ENCODE measurements around the gene FILIP1. TPM values are rescaled to one million over a fixed set of nuclear protein-coding genes. Genes with fewer than 3 reads are reported as not detected.

FILIP1 gene
- total RNA-seq, 1 experiment from 2014 or later, result 2.9 TPM

DNA sequence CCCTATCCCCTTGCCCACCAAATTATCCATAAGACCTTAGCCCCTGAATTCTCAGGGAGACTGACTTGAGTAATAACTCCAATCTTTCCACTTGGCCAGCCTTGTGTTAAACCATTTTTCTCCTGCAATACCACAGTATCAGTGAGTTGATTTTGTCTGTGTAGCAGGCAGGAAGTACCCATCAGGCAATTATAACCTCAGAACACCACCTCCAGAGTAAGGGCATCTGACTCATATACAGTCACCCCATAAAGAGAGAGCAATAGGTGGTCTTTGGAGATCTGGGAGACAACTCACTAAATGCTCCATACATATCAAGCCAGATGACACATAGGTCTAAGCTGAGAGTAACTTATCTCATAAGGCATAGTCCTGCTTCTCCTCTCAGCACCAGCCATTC, 83.7 kb downstream of the FILIP1 start:
- POLR2A ChIA-PET, result no interaction called here
- Mint-ChIP-seq H3K27ac (no peak overlapping the region), H3K4me3 (no peak overlapping the region), H3K4me1 (peaks cover 4% of the 10 kb centered on the region; the same call in 1 of the 2 replicates), H3K27me3 (ENCODE audit: low read depth) (no peaks in the 10 kb centered on the region), H3K36me3 (peaks cover 5% of the 10 kb centered on the region), H3K9me3 (peaks cover 24% of the 10 kb centered on the region)
- TF ChIP-seq, protein P1, sequence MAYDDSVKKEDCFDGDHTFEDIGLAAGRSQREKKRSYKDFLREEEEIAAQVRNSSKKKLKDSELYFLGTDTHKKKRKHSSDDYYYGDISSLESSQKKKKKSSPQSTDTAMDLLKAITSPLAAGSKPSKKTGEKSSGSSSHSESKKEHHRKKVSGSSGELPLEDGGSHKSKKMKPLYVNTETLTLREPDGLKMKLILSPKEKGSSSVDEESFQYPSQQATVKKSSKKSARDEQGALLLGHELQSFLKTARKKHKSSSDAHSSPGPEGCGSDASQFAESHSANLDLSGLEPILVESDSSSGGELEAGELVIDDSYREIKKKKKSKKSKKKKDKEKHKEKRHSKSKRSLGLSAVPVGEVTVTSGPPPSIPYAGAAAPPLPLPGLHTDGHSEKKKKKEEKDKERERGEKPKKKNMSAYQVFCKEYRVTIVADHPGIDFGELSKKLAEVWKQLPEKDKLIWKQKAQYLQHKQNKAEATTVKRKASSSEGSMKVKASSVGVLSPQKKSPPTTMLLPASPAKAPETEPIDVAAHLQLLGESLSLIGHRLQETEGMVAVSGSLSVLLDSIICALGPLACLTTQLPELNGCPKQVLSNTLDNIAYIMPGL (CRISPR knock-in tag; IDR thresholded peaks at IDR 0.05), result no peak
- no peak for TF ChIP-seq GRHL2 (CRISPR knock-in tag; IDR thresholded peaks at IDR 0.05; ENCODE audit: insufficient replicate concordance, severe bottlenecking)
- TF ChIP-seq MXD4 (CRISPR knock-in tag; IDR thresholded peaks at IDR 0.05; ENCODE audit: borderline replicate concordance), result no peak
- CTCF ChIA-PET, result no interaction called here
- DNase-seq (ENCODE audit: low spot score), result no peak
- ATAC-seq, result no peak

DNA sequence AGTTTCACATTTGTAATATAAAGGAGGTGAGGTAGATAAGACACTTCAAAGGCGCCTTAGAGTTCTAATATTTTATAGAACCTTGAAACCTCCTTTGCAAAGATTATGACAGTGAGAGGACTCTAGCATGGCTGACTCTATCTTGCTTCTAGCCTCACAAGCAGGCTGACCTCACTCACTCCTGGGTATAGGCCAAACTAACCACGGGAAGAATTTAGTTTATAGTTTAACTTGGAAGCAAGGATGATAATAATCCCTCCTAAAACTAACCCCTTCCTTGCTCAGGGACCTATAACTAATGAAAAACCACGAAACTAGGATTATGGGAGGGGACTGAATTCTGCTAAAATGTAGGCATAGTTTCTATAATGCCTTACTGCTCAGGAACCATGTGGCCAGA, 84.3 kb downstream of the FILIP1 start:
- no peak for ATAC-seq
- CTCF ChIA-PET, result no interaction called here
- H3K27ac Mint-ChIP-seq, result no peak overlapping the region
- no peak overlapping the region for H3K4me3 Mint-ChIP-seq
- peaks cover 24% of the 10 kb centered on the region for H3K9me3 Mint-ChIP-seq
- peaks cover 4% of the 10 kb centered on the region; the same call in 1 of the 2 replicates for H3K4me1 Mint-ChIP-seq
- no peak for DNase-seq (ENCODE audit: low spot score)
- no peaks in the 10 kb centered on the region; the same call in 1 of the 2 replicates for H3K27me3 Mint-ChIP-seq (ENCODE audit: low read depth)
- POLR2A ChIA-PET, result no interaction called here
- H3K36me3 Mint-ChIP-seq, result peaks cover 5% of the 10 kb centered on the region
- TF ChIP-seq, protein P2, sequence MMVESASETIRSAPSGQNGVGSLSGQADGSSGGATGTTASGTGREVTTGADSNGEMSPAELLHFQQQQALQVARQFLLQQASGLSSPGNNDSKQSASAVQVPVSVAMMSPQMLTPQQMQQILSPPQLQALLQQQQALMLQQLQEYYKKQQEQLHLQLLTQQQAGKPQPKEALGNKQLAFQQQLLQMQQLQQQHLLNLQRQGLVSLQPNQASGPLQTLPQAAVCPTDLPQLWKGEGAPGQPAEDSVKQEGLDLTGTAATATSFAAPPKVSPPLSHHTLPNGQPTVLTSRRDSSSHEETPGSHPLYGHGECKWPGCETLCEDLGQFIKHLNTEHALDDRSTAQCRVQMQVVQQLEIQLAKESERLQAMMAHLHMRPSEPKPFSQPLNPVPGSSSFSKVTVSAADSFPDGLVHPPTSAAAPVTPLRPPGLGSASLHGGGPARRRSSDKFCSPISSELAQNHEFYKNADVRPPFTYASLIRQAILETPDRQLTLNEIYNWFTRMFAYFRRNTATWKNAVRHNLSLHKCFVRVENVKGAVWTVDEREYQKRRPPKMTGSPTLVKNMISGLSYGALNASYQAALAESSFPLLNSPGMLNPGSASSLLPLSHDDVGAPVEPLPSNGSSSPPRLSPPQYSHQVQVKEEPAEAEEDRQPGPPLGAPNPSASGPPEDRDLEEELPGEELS (CRISPR knock-in tag; IDR thresholded peaks at IDR 0.05), result no peak
- TF ChIP-seq SP1 (CRISPR knock-in tag; conservative IDR thresholded peaks at IDR 0.05), result no peak
- no peak for TF ChIP-seq MYBL2 (CRISPR knock-in tag; IDR thresholded peaks at IDR 0.05)
- TF ChIP-seq CREB1 (CRISPR knock-in tag; IDR thresholded peaks at IDR 0.05), result no peak
- TF ChIP-seq IRF2 (CRISPR knock-in tag; IDR thresholded peaks at IDR 0.05; ENCODE audit: borderline replicate concordance, low read depth), result no peak
- TF ChIP-seq, protein P3, sequence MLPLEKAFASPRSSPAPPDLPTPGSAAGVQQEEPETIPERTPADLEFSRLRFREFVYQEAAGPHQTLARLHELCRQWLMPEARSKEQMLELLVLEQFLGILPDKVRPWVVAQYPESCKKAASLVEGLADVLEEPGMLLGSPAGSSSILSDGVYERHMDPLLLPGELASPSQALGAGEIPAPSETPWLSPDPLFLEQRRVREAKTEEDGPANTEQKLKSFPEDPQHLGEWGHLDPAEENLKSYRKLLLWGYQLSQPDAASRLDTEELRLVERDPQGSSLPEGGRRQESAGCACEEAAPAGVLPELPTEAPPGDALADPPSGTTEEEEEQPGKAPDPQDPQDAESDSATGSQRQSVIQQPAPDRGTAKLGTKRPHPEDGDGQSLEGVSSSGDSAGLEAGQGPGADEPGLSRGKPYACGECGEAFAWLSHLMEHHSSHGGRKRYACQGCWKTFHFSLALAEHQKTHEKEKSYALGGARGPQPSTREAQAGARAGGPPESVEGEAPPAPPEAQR (CRISPR knock-in tag; IDR thresholded peaks at IDR 0.05), result no peak
- TF ChIP-seq, protein P4, sequence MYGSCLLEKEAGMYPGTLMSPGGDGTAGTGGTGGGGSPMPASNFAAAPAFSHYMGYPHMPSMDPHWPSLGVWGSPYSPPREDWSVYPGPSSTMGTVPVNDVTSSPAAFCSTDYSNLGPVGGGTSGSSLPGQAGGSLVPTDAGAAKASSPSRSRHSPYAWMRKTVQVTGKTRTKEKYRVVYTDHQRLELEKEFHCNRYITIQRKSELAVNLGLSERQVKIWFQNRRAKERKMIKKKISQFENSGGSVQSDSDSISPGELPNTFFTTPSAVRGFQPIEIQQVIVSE (CRISPR knock-in tag; IDR thresholded peaks at IDR 0.05; ENCODE audit: borderline replicate concordance), result no peak
- TF ChIP-seq, protein P5, sequence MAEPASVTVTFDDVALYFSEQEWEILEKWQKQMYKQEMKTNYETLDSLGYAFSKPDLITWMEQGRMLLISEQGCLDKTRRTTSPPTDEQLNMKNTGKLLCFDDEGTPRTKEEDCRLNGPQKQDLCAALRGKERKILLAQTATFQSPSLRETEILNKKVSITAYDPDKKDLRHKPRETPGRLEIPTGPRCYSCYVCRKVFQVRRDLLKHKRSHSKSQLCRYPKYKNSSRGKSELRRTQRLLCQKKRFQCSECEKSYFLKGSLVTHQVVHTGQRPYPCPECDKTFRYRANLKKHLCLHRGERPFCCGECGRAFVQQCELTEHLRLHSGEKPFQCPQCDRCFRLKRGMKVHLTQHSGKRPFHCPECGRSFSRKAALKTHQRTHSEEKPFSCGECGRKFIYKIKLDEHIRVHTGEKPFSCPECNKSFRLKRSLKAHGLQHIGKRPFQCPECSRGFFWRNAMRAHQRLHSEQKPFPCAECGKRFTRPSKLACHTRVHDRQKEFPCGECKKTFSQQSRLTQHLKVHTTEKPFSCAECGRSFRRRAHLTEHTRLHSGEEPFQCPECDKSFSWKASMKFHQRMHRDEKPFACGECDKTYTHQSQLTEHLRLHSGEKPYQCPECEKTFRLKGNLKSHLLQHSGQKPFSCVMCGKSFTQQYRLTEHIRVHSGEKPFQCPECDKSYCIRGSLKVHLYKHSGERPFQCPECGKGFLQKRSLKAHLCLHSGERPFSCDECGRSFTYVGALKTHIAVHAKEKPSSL (CRISPR knock-in tag; conservative IDR thresholded peaks at IDR 0.05), result no peak
- TF ChIP-seq TEAD1 (CRISPR knock-in tag; IDR thresholded peaks at IDR 0.05), result no peak
- TF ChIP-seq, protein P6, sequence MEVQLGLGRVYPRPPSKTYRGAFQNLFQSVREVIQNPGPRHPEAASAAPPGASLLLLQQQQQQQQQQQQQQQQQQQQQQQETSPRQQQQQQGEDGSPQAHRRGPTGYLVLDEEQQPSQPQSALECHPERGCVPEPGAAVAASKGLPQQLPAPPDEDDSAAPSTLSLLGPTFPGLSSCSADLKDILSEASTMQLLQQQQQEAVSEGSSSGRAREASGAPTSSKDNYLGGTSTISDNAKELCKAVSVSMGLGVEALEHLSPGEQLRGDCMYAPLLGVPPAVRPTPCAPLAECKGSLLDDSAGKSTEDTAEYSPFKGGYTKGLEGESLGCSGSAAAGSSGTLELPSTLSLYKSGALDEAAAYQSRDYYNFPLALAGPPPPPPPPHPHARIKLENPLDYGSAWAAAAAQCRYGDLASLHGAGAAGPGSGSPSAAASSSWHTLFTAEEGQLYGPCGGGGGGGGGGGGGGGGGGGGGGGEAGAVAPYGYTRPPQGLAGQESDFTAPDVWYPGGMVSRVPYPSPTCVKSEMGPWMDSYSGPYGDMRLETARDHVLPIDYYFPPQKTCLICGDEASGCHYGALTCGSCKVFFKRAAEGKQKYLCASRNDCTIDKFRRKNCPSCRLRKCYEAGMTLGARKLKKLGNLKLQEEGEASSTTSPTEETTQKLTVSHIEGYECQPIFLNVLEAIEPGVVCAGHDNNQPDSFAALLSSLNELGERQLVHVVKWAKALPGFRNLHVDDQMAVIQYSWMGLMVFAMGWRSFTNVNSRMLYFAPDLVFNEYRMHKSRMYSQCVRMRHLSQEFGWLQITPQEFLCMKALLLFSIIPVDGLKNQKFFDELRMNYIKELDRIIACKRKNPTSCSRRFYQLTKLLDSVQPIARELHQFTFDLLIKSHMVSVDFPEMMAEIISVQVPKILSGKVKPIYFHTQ (CRISPR knock-in tag; IDR thresholded peaks at IDR 0.05), result no peak
- TF ChIP-seq NFATC4 (CRISPR knock-in tag; IDR thresholded peaks at IDR 0.05), result no peak
- TF ChIP-seq, protein P7, sequence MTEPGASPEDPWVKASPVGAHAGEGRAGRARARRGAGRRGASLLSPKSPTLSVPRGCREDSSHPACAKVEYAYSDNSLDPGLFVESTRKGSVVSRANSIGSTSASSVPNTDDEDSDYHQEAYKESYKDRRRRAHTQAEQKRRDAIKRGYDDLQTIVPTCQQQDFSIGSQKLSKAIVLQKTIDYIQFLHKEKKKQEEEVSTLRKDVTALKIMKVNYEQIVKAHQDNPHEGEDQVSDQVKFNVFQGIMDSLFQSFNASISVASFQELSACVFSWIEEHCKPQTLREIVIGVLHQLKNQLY (CRISPR knock-in tag; IDR thresholded peaks at IDR 0.05), result no peak
- no peak for TF ChIP-seq TCF7 (CRISPR knock-in tag; IDR thresholded peaks at IDR 0.05; ENCODE audit: low read depth)
- no peak for TF ChIP-seq PRRX2 (CRISPR knock-in tag; IDR thresholded peaks at IDR 0.05)
- TF ChIP-seq, protein P8, sequence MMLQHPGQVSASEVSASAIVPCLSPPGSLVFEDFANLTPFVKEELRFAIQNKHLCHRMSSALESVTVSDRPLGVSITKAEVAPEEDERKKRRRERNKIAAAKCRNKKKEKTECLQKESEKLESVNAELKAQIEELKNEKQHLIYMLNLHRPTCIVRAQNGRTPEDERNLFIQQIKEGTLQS (CRISPR knock-in tag; conservative IDR thresholded peaks at IDR 0.05), result no peak
- TF ChIP-seq FOXJ3 (CRISPR knock-in tag; IDR thresholded peaks at IDR 0.05; ENCODE audit: borderline replicate concordance), result no peak
- no peak for TF ChIP-seq ZNF396 (CRISPR knock-in tag; IDR thresholded peaks at IDR 0.05; ENCODE audit: borderline replicate concordance)
